Ovary (tissue), 3 donors: ENCODE measurements around the gene STK39.

Experiments
- POLR2A ChIP-seq: fragments of 450-650 bp; IDR thresholded peaks from one replicate; pipeline ENCODE4 v1.6.1; 2017; ENCODE audit warnings: antibody characterized with exemption, mild to moderate bottlenecking, moderate library complexity
- TF ChIP-seq, protein P1 (sequence below), 3 donors: fragments of 450-650 bp in 2 of 3; fragments of 200-600 bp in 1 of 3; IDR thresholded peaks; one replicate each; pipeline versions ENCODE4 v1.5.1 to v1.8.0; 2016 to 2022; ENCODE audit warnings: antibody characterized with exemption in 3 of 3, mild to moderate bottlenecking in 1 of 3
- donor health status: DM: no; HTN: no; CAD: no.

- no peak for TF ChIP-seq POLR2A
- TF ChIP-seq, protein P1, sequence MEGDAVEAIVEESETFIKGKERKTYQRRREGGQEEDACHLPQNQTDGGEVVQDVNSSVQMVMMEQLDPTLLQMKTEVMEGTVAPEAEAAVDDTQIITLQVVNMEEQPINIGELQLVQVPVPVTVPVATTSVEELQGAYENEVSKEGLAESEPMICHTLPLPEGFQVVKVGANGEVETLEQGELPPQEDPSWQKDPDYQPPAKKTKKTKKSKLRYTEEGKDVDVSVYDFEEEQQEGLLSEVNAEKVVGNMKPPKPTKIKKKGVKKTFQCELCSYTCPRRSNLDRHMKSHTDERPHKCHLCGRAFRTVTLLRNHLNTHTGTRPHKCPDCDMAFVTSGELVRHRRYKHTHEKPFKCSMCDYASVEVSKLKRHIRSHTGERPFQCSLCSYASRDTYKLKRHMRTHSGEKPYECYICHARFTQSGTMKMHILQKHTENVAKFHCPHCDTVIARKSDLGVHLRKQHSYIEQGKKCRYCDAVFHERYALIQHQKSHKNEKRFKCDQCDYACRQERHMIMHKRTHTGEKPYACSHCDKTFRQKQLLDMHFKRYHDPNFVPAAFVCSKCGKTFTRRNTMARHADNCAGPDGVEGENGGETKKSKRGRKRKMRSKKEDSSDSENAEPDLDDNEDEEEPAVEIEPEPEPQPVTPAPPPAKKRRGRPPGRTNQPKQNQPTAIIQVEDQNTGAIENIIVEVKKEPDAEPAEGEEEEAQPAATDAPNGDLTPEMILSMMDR (IDR thresholded peaks at IDR 0.05), result peak in 1 of 3 donors; percentile 13
Measured at GRCh38 chr2:168246483-168247340, 683 bp downstream of the STK39 start.
